Choroid plexus epithelial cell (primary cell): ENCODE data around the gene SLF2.
"Not testable (repeated sequence)": the region's sequence is repeated elsewhere in the genome, so short reads cannot be mapped to it uniquely, and the experiment has no call there.

Source experiments
- DNase-seq: peaks from one replicate; pipeline ENCODE4 v3.0.0-alpha.2; 2010; ENCODE audit warnings: low read depth
- H3K4me3 ChIP-seq: 2 replicates; pipeline ENCODE4 v1.5.1; 2011; ENCODE audit warnings: low read depth, mild to moderate bottlenecking, control low read depth, low read length, moderate library complexity
- TF ChIP-seq, protein P1 (sequence below): conservative IDR thresholded peaks from 2 replicates; pipeline ENCODE4 v1.5.1; 2011; ENCODE audit warnings: low read depth, mild to moderate bottlenecking, control low read depth, inconsistent platforms, low read length, moderate library complexity

Gene SLF2

DNA sequence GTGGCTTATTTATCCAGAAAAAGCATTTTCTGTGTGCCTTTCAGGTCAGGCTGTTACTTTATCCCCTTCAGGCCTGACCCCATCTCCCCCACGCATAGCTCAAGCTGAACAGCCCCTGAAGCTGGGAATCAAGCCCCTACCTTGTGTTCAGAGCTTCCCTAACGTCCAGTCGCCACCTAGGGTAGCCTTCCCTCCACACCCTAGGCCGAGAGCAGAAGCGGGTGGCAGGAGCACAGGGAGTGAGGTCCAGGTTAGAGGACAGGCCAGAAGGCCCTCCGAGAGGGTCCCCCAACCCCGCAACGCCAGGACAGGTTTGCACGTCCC is 56.1 kb downstream of the SLF2 start:
- DNase-seq = no peak
- TF ChIP-seq, protein P1, sequence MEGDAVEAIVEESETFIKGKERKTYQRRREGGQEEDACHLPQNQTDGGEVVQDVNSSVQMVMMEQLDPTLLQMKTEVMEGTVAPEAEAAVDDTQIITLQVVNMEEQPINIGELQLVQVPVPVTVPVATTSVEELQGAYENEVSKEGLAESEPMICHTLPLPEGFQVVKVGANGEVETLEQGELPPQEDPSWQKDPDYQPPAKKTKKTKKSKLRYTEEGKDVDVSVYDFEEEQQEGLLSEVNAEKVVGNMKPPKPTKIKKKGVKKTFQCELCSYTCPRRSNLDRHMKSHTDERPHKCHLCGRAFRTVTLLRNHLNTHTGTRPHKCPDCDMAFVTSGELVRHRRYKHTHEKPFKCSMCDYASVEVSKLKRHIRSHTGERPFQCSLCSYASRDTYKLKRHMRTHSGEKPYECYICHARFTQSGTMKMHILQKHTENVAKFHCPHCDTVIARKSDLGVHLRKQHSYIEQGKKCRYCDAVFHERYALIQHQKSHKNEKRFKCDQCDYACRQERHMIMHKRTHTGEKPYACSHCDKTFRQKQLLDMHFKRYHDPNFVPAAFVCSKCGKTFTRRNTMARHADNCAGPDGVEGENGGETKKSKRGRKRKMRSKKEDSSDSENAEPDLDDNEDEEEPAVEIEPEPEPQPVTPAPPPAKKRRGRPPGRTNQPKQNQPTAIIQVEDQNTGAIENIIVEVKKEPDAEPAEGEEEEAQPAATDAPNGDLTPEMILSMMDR = no peak

GRCh38 chr10:100969187-100970075 is 56.7 kb downstream of the SLF2 start, which contains the start of gene SEMA4G:
TSS of gene SEMA4G (plus strand) at chr10:100969504. CDS start at chr10:100972913, 3,409 bp downstream.
- TF ChIP-seq, protein P1 = peak; percentile 80
- H3K4me3 ChIP-seq = peak within 1 kb of the TSS; percentile 67
- DNase-seq = peak; percentile 28

More for the DNA sequence above, 56.1 kb downstream of the SLF2 start:
- H3K4me3 ChIP-seq = peak overlapping the region; percentile 67

DNA sequence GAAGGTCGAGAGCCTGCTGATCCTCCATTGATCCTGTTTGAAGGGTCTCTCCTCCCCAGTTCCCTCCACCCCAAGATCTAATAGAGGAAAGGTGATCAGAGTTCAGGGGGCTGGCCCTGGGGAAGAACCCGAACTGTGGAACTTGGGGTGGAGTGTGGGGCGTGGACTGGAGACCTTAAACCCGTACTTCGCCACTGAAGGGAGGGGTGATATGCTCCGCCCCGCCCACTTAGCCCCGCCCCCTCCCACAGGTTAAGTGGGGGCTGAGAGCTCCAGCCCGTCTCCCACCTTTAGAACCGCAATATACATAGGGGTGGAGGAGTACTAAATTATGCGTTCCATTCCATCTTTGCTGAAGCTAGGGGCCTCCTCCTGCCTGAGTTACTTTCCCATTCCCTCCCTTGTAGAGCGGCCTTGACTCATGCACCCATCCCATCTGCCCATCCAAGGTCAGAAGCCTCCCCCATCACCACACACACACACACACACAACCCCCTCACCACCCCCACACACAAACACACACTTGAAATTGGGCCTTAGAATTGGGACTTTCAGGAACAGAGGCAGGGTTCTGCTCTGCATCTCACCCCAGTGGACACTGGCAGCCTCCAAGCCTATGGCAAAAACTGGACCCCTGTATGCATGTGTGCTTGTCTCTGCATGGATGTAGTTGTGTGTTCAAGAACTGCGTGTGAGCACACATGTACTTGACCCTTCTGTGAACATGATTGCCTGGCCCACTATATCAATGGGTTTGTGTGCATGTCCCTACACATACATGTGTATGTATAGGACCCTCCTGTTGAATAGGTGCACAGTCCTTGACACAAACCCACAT is 57.5 kb downstream of the SLF2 start:
- TF ChIP-seq, protein P1 = no peak
- H3K4me3 ChIP-seq = peak overlapping the region; percentile 67
- DNase-seq = no peak

DNA sequence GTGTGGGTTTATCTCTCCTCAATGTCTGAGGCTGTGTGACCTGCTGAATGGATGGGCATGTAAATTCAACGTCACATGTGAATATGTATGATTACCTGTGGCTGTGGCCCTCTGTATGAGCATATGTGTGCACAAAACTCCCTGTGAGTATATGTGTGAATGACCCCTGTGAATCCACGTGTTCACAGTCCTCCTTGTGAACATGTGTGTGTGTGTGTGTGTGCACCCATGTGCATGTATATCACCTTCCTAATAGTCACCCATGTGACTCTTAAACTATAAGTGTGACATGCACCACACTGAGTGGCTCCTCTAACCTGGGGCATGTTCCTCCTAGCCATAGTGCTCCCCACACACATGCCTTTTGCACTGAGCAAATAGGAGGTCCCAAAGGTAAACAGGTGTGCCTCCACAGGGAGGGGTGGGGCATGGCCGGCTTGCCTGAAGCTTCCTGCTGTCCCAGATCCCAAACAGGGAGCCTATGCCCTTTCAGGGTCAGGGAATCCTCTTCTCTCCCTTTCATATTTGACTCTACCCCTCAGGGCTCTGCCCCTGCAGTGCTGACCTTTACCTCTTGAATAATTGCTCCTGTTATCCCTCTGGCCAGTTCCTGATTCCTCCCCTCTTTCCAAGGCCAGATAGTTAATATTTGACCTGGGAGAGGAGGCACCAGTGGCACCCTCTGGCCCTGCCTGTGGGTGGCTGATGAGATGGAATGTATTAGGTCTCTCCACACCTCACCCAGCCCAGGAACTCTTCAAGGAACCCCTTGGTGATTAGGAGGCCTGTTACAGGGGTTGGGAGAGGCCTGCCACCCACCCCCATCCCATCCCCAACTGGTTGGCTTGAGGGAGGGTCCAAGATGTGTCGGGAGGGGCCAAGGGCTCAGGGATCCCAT is 58.4 kb downstream of the SLF2 start:
- TF ChIP-seq, protein P1 = no peak
- no peak for DNase-seq
- H3K4me3 ChIP-seq = no peak overlapping the region

GRCh38 chr10:100972115-100972903 is 59.5 kb downstream of the SLF2 start:
- TF ChIP-seq, protein P1 = no peak
- H3K4me3 ChIP-seq = no peak overlapping the region
- DNase-seq = no peak

DNA sequence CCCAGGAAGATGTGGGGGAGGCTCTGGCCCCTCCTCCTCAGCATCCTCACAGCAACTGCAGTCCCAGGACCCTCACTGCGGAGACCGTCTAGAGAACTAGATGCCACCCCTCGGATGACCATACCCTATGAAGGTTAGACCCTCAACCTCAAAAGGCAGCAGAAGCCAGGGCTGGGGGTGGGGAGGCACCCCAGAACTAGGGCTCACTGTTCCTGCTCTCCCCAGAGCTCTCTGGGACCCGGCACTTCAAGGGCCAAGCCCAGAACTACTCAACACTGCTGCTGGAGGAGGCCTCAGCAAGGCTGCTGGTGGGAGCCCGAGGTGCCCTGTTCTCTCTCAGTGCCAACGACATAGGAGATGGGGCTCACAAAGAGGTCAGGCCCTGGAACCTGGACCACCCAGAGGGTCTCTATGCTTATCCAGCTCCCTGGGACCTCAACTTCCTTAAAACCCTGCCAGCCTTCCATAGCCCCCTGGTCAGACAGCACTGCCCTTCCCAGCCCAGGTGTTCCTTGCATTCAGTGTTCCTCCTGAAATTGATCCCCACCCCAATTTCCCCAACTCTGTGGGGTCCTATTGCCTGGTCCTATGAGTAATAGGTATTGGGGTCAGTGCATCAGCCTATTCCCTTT is 60.3 kb downstream of the SLF2 start:
- TF ChIP-seq, protein P1 = no peak
- DNase-seq = no peak
- no peak overlapping the region for H3K4me3 ChIP-seq

DNA sequence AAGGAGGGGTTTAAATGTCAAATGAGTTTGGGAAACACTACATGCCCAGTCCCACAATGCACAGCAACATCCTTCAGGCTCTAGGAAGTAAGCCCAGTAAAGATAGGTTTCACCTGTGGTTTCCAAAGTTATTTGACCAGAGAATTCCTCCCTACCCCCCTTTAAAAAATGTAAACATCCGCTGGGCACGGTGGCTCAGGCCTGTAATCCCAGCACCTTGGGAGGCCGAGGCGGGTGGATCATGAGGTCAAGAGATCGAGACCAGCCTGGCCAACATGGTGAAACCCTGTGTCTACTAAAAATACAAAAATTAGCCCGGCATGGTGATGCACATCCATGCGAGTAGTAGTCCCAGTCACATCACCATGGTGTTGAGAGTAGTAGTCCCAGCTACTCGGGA is 62.6 kb downstream of the SLF2 start:
- not testable (repeated sequence) for DNase-seq, H3K4me3 ChIP-seq
